ENCODE results near the gene YPEL5. TPM values are rescaled to one million over a fixed set of nuclear protein-coding genes. Genes with fewer than 3 reads are reported as not detected.

The YPEL5 gene
- total RNA-seq, 1 experiment from 2014 or later, result 27.3 TPM

DNA sequence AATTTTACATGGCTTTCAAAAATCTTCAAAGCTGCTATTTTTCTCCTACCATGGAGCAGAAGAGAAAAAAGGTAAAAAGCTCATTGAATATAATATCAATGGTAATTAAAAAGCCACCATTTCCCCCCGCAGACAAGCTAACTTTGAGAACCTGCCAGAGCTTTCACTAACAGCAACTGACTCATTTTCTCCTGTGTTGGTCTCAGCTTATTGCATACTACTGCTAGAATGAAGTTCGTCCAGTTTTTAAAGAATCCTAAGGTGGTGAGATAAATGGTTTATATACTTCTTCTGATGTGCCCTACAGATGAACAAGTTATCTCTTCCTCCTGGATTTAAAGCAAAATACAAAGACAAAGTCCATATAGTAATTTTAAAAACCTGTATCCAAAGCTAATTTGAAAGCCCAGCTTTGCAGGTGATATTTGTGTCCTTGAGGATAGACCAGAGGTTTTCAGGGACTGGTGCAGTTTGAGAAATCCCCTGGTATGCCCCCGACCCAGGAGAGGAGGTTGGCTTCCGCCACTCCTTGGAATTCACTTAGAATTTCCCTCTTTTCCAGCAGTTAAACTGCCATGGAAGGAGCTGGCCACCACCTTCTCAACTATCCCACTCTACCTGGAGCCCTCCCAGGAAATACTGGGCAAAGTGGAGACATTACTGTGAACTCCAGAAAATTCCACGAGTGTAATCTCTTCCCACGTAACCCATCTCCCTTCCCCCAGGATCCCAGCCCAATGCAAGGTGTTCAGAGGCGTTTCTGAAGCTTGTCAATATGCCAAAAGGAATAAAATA lies 17.5 kb downstream of the YPEL5 start:
- ChIA-PET CTCF (interaction anchor here (0.6 to 7.9 kb wide), 71 partner anchors 8 to 1169 kb away, joined by 3 to 237 read pairs (median 4); partner anchors contain the start of genes LBH and YPEL5), POLR2A (interaction anchor here (0.8 to 2.1 kb wide), 3 partner anchors 16 to 67 kb away, joined by 3 to 9 read pairs (median 5); partner anchors contain the start of gene YPEL5)
- ATAC-seq, result no peak
- H3K4me1 Mint-ChIP-seq, result peaks cover 22% of the 10 kb centered on the region
- no peaks in the 10 kb centered on the region for H3K9me3 Mint-ChIP-seq
- no peak overlapping the region for H3K27ac Mint-ChIP-seq
- no peaks in the 10 kb centered on the region for H3K27me3 Mint-ChIP-seq (ENCODE audit: low read depth)
- TF ChIP-seq, protein P1, sequence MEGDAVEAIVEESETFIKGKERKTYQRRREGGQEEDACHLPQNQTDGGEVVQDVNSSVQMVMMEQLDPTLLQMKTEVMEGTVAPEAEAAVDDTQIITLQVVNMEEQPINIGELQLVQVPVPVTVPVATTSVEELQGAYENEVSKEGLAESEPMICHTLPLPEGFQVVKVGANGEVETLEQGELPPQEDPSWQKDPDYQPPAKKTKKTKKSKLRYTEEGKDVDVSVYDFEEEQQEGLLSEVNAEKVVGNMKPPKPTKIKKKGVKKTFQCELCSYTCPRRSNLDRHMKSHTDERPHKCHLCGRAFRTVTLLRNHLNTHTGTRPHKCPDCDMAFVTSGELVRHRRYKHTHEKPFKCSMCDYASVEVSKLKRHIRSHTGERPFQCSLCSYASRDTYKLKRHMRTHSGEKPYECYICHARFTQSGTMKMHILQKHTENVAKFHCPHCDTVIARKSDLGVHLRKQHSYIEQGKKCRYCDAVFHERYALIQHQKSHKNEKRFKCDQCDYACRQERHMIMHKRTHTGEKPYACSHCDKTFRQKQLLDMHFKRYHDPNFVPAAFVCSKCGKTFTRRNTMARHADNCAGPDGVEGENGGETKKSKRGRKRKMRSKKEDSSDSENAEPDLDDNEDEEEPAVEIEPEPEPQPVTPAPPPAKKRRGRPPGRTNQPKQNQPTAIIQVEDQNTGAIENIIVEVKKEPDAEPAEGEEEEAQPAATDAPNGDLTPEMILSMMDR (IDR thresholded peaks at IDR 0.05), result no peak
- TF ChIP-seq, protein P2, sequence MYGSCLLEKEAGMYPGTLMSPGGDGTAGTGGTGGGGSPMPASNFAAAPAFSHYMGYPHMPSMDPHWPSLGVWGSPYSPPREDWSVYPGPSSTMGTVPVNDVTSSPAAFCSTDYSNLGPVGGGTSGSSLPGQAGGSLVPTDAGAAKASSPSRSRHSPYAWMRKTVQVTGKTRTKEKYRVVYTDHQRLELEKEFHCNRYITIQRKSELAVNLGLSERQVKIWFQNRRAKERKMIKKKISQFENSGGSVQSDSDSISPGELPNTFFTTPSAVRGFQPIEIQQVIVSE (CRISPR knock-in tag; IDR thresholded peaks at IDR 0.05; ENCODE audit: borderline replicate concordance), result no peak
- TF ChIP-seq FOXK1 (CRISPR knock-in tag; IDR thresholded peaks at IDR 0.05) (no peak), NFYB (CRISPR knock-in tag; conservative IDR thresholded peaks at IDR 0.05; ENCODE audit: low read depth) (no peak), SMAD4 (CRISPR knock-in tag; IDR thresholded peaks at IDR 0.05) (no peak), JUN (CRISPR knock-in tag; IDR thresholded peaks at IDR 0.05) (no peak), RORB (CRISPR knock-in tag; IDR thresholded peaks at IDR 0.05) (no peak), CREB1 (CRISPR knock-in tag; IDR thresholded peaks at IDR 0.05) (no peak), CREM (CRISPR knock-in tag; IDR thresholded peaks at IDR 0.05) (no peak)
- TF ChIP-seq, protein P3, sequence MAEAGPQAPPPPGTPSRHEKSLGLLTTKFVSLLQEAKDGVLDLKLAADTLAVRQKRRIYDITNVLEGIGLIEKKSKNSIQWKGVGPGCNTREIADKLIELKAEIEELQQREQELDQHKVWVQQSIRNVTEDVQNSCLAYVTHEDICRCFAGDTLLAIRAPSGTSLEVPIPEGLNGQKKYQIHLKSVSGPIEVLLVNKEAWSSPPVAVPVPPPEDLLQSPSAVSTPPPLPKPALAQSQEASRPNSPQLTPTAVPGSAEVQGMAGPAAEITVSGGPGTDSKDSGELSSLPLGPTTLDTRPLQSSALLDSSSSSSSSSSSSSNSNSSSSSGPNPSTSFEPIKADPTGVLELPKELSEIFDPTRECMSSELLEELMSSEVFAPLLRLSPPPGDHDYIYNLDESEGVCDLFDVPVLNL (CRISPR knock-in tag; IDR thresholded peaks at IDR 0.05; ENCODE audit: borderline replicate concordance, low read depth), result no peak
- TF ChIP-seq, protein P4, sequence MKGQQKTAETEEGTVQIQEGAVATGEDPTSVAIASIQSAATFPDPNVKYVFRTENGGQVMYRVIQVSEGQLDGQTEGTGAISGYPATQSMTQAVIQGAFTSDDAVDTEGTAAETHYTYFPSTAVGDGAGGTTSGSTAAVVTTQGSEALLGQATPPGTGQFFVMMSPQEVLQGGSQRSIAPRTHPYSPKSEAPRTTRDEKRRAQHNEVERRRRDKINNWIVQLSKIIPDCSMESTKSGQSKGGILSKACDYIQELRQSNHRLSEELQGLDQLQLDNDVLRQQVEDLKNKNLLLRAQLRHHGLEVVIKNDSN (CRISPR knock-in tag; IDR thresholded peaks at IDR 0.05), result no peak
- peaks cover 5% of the 10 kb centered on the region for H3K36me3 Mint-ChIP-seq
- no peak for DNase-seq (ENCODE audit: low spot score)
- H3K4me3 Mint-ChIP-seq, result no peak overlapping the region

DNA sequence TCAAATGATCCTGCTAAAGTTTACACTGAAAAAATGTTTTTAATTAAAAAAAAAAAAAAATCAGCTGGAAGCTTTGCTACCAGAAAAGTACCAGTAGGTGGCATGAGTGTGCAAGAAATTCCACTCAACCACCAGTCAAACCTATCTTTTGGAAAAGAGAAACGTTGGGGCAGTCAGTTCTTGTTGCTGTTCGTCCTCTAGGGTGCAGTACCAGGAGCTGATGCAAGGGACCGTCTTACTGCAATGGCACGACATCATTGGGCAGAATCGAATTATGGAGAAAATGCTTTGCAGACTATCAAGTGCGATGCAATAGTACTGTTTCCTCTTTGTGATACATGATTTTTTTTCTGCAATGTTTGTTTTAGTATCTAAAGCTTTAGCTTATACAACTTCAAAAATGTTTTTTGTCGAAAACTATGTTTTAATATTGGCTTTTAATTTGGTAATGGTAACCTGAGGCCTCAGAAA lies 18.3 kb downstream of the YPEL5 start:
- Mint-ChIP-seq H3K4me1 (peaks cover 22% of the 10 kb centered on the region), H3K9me3 (no peaks in the 10 kb centered on the region), H3K4me3 (no peak overlapping the region), H3K27me3 (ENCODE audit: low read depth) (no peaks in the 10 kb centered on the region), H3K36me3 (peaks cover 4% of the 10 kb centered on the region), H3K27ac (no peak overlapping the region)
- POLR2A ChIA-PET, result interaction anchor here (0.7 to 2.1 kb wide), 6 partner anchors 17 to 547 kb away, joined by 3 to 9 read pairs (median 4); partner anchors contain the start of gene YPEL5
- DNase-seq (ENCODE audit: low spot score), result peak; percentile 54
- ATAC-seq, result peak; percentile 97
- CTCF ChIA-PET, result interaction anchor here (0.5 to 7.9 kb wide), 84 partner anchors 8 to 1168 kb away, joined by 3 to 237 read pairs (median 4); partner anchors contain the start of genes EHD3, LBH and YPEL5
- TF ChIP-seq, protein P5, sequence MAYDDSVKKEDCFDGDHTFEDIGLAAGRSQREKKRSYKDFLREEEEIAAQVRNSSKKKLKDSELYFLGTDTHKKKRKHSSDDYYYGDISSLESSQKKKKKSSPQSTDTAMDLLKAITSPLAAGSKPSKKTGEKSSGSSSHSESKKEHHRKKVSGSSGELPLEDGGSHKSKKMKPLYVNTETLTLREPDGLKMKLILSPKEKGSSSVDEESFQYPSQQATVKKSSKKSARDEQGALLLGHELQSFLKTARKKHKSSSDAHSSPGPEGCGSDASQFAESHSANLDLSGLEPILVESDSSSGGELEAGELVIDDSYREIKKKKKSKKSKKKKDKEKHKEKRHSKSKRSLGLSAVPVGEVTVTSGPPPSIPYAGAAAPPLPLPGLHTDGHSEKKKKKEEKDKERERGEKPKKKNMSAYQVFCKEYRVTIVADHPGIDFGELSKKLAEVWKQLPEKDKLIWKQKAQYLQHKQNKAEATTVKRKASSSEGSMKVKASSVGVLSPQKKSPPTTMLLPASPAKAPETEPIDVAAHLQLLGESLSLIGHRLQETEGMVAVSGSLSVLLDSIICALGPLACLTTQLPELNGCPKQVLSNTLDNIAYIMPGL (CRISPR knock-in tag; IDR thresholded peaks at IDR 0.05), result 0 out of 2 replicates have a peak, but pooled peaks have one; percentile 56
- peak; percentile 98 for TF ChIP-seq ZNF121 (CRISPR knock-in tag; IDR thresholded peaks at IDR 0.05)
- TF ChIP-seq, protein P6, sequence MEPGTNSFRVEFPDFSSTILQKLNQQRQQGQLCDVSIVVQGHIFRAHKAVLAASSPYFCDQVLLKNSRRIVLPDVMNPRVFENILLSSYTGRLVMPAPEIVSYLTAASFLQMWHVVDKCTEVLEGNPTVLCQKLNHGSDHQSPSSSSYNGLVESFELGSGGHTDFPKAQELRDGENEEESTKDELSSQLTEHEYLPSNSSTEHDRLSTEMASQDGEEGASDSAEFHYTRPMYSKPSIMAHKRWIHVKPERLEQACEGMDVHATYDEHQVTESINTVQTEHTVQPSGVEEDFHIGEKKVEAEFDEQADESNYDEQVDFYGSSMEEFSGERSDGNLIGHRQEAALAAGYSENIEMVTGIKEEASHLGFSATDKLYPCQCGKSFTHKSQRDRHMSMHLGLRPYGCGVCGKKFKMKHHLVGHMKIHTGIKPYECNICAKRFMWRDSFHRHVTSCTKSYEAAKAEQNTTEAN (CRISPR knock-in tag; IDR thresholded peaks at IDR 0.05), result no peak
- peak; percentile 92 for TF ChIP-seq GABPB1 (CRISPR knock-in tag; IDR thresholded peaks at IDR 0.05)
- TF ChIP-seq JAZF1 (CRISPR knock-in tag; IDR thresholded peaks at IDR 0.05), result no peak
- no peak for TF ChIP-seq ZNF263 (CRISPR knock-in tag; IDR thresholded peaks at IDR 0.05; ENCODE audit: low read depth)
- no peak for TF ChIP-seq ZNF396 (CRISPR knock-in tag; IDR thresholded peaks at IDR 0.05; ENCODE audit: borderline replicate concordance)
- no peak for TF ChIP-seq NFE2L1 (CRISPR knock-in tag; IDR thresholded peaks at IDR 0.05)
- TF ChIP-seq, protein P7, sequence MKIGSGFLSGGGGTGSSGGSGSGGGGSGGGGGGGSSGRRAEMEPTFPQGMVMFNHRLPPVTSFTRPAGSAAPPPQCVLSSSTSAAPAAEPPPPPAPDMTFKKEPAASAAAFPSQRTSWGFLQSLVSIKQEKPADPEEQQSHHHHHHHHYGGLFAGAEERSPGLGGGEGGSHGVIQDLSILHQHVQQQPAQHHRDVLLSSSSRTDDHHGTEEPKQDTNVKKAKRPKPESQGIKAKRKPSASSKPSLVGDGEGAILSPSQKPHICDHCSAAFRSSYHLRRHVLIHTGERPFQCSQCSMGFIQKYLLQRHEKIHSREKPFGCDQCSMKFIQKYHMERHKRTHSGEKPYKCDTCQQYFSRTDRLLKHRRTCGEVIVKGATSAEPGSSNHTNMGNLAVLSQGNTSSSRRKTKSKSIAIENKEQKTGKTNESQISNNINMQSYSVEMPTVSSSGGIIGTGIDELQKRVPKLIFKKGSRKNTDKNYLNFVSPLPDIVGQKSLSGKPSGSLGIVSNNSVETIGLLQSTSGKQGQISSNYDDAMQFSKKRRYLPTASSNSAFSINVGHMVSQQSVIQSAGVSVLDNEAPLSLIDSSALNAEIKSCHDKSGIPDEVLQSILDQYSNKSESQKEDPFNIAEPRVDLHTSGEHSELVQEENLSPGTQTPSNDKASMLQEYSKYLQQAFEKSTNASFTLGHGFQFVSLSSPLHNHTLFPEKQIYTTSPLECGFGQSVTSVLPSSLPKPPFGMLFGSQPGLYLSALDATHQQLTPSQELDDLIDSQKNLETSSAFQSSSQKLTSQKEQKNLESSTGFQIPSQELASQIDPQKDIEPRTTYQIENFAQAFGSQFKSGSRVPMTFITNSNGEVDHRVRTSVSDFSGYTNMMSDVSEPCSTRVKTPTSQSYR (CRISPR knock-in tag; IDR thresholded peaks at IDR 0.05), result no peak
- no peak for TF ChIP-seq ZNF138 (CRISPR knock-in tag; conservative IDR thresholded peaks at IDR 0.05)

Data from WTC11 (cell line).